Thyroid gland (tissue), 4 donors: ENCODE results near the gene SYS1.

Experiments used
- POLR2A ChIP-seq, 2 donors: fragments of 450-650 bp; IDR thresholded peaks; one replicate each; pipeline ENCODE4 v1.6.1; 2017; ENCODE audit warnings: antibody characterized with exemption in 2 of 2, mild to moderate bottlenecking in 2 of 2, moderate library complexity in 1 of 2
- TF ChIP-seq, protein P1 (sequence below), 6 experiments: fragments of 200-600 bp in 3 of 6; fragments of 450-650 bp in 3 of 6; sonication (generic) in 3 of 6; IDR thresholded peaks; one replicate each; pipeline ENCODE4 v1.5.1; 2016 to 2019; ENCODE audit warnings: antibody characterized with exemption in 6 of 6, mild to moderate bottlenecking in 2 of 6, inconsistent platforms in 1 of 6, moderate library complexity in 1 of 6

DNA sequence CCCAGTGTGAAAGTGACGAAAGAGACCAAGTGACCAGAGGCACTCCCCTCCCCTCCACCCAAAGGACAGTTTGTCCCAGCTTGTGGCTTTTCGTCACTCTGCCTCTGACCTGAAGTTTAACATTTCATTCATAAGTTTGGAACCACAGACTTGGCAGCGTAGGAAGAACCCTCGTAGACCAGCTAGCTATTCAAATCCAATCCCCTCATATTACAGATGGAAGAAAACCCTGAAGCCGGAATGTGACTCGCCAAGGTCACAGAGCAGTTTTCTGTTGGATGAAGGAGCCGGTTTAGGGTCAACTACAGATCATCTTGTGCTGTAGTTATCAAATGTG, 3.9 kb upstream of the SYS1 start:
- TF ChIP-seq, protein P1, sequence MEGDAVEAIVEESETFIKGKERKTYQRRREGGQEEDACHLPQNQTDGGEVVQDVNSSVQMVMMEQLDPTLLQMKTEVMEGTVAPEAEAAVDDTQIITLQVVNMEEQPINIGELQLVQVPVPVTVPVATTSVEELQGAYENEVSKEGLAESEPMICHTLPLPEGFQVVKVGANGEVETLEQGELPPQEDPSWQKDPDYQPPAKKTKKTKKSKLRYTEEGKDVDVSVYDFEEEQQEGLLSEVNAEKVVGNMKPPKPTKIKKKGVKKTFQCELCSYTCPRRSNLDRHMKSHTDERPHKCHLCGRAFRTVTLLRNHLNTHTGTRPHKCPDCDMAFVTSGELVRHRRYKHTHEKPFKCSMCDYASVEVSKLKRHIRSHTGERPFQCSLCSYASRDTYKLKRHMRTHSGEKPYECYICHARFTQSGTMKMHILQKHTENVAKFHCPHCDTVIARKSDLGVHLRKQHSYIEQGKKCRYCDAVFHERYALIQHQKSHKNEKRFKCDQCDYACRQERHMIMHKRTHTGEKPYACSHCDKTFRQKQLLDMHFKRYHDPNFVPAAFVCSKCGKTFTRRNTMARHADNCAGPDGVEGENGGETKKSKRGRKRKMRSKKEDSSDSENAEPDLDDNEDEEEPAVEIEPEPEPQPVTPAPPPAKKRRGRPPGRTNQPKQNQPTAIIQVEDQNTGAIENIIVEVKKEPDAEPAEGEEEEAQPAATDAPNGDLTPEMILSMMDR (IDR thresholded peaks at IDR 0.05): no peak
- no peak for TF ChIP-seq POLR2A (IDR thresholded peaks at IDR 0.05)
